Spleen (tissue), 7 donors: ENCODE data around the gene STARD13.

ENCODE experiments used
- POLR2A ChIP-seq, 3 donors: fragments of 450-650 bp; IDR thresholded peaks; one replicate each; pipeline ENCODE4 v1.5.1; 2017; ENCODE audit warnings: antibody characterized with exemption in 3 of 3, mild to moderate bottlenecking in 1 of 3
- POLR2AphosphoS5 ChIP-seq, 3 donors: sonication (generic); formaldehyde crosslinking; IDR thresholded peaks; one replicate each; pipeline ENCODE4 v1.5.1; 2017; ENCODE audit warnings: antibody characterized with exemption in 3 of 3
- TF ChIP-seq, protein P1 (sequence below), 11 experiments: fragments of 200-600 bp in 7 of 11; fragments of 450-650 bp in 4 of 11; sonication (generic) in 4 of 11; IDR thresholded peaks in 8 of 11; conservative IDR thresholded peaks in 3 of 11; 1 replicate in 7 of 11; 2 replicates in 4 of 11; pipeline versions ENCODE4 v1.4.0 to v1.8.0; 2016 to 2021; ENCODE audit warnings: antibody characterized with exemption in 11 of 11, inconsistent platforms in 4 of 11, mild to moderate bottlenecking in 1 of 11
- donor health status: DM: no; HTN: no; CAD: no; lungs with moderate emphysema.
- donor health status: DM: no; HTN: no; CAD: no.
- donor health status: DM: no; HTN: no; CAD: no.

DNA sequence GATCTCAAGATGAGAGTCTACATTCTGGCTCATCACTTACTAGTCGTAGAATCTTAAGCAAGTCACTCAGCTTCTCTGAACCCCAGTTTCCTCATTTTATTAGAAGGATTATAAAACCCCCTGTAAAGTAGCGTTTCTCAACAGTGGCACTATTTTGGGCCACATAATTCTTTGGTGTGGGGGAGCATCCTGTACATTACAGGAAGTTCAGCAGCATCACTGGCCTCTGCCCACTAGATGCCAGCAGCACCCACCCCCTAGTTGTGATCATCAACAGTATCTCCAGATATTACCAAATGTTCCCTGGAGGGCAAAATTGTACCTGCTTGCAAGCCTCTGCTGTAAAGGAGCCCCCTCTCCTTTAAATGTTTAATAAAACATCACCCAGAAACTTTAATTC is 22.6 kb downstream of the STARD13 start:
- TF ChIP-seq, protein P1, sequence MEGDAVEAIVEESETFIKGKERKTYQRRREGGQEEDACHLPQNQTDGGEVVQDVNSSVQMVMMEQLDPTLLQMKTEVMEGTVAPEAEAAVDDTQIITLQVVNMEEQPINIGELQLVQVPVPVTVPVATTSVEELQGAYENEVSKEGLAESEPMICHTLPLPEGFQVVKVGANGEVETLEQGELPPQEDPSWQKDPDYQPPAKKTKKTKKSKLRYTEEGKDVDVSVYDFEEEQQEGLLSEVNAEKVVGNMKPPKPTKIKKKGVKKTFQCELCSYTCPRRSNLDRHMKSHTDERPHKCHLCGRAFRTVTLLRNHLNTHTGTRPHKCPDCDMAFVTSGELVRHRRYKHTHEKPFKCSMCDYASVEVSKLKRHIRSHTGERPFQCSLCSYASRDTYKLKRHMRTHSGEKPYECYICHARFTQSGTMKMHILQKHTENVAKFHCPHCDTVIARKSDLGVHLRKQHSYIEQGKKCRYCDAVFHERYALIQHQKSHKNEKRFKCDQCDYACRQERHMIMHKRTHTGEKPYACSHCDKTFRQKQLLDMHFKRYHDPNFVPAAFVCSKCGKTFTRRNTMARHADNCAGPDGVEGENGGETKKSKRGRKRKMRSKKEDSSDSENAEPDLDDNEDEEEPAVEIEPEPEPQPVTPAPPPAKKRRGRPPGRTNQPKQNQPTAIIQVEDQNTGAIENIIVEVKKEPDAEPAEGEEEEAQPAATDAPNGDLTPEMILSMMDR (IDR thresholded peaks at IDR 0.05 in 8 of 11, conservative IDR thresholded peaks at IDR 0.05 in 3 of 11), result no peak
- TF ChIP-seq POLR2AphosphoS5 (IDR thresholded peaks at IDR 0.05), result no peak
- TF ChIP-seq POLR2A (IDR thresholded peaks at IDR 0.05), result no peak
